ENCODE results near the gene CHRNG.
A peak's percentile ranks its signal among the peaks of the same experiment; 100 is the strongest.

CHRNG gene

DNA sequence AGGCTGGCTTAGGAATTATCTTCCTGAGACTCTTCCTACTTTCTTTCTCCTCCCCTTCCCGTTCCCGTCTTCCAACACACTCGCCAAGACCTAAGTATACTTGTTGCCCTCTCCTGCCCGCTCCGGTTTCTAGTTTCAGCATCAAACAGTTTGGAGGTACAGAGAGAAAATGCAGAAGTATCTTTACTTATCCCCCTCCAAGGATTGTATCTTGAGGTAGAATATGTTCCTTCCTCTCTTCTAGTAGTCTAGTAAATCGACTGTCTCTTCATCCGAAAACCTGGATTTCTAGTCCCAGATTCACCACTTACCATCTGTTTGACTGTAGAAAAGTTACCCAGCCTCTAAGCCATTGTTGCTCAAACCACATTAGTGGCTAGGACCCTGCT, 11.8 kb downstream of the CHRNG start:
- peak overlapping the region; percentile 93 for H3K9ac ChIP-seq (ENCODE audit: low read depth, low read length, poor library complexity, severe bottlenecking)
- peak overlapping the region; percentile 95 for H3K4me2 ChIP-seq (ENCODE audit: low read depth, low read length, poor library complexity, severe bottlenecking)
- TF ChIP-seq EZH2phosphoT487 (IDR thresholded peaks at IDR 0.05; ENCODE audit: borderline replicate concordance) (no peak), CTCF (conservative IDR thresholded peaks at IDR 0.05; ENCODE audit: low read length) (no peak)
- H3K36me3 ChIP-seq (ENCODE audit: insufficient read depth, low read length) = no peaks in the 10 kb centered on the region
- H3K4me3 ChIP-seq (ENCODE audit: low read length, poor library complexity, severe bottlenecking) = peak overlapping the region; percentile 88
- H3F3A ChIP-seq (ENCODE audit: low read depth) = no peaks in the 10 kb centered on the region
- H2AFZ ChIP-seq (ENCODE audit: low read length) = peak overlapping the region; percentile 77; the same call in 1 of the 2 replicates
- H3K9me3 ChIP-seq (ENCODE audit: insufficient read depth, low read depth, low read length) = peaks cover 3% of the 10 kb centered on the region; the same call in 1 of the 2 replicates
- H3K4me1 ChIP-seq (ENCODE audit: insufficient read depth, low read length, poor library complexity, severe bottlenecking) = peaks cover 46% of the 10 kb centered on the region
- peaks cover 64% of the 10 kb centered on the region for H3K79me2 ChIP-seq (ENCODE audit: insufficient read depth, low read length)
- H3K27me3 ChIP-seq (ENCODE audit: insufficient read depth, low read length, poor library complexity, severe bottlenecking) = no peaks in the 10 kb centered on the region
- H3K9me2 ChIP-seq (replicated peaks; ENCODE audit: low read depth, low read length) = no peaks in the 10 kb centered on the region
- peaks cover 30% of the 10 kb centered on the region for H4K20me1 ChIP-seq (ENCODE audit: insufficient read depth, low read length, poor library complexity, severe bottlenecking)

DNA sequence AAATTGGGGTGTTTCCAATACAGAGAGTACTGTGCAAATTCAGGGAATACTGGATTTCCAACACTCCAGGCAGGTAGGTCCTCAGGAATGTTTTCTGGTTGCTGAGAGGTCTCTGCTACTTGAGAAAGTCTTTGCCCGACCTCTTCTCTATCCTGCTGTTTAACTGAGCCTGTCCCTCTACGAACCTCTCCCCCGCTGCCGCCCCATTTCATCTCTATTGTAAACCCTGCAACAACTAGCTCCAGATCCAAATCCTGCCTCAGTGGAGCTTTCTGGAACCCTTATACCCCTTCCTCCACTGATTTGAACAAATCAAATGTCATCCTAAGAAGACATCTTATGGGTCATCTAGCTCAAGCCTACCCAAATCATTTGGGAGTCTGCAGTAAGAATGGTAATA, 12.3 kb downstream of the CHRNG start:
- Histone ChIP-seq H3K9ac (ENCODE audit: low read depth, low read length, poor library complexity, severe bottlenecking) (peak overlapping the region; percentile 93), H3K4me2 (ENCODE audit: low read depth, low read length, poor library complexity, severe bottlenecking) (peak overlapping the region; percentile 95), H3F3A (ENCODE audit: low read depth) (no peaks in the 10 kb centered on the region), H3K27me3 (ENCODE audit: insufficient read depth, low read length, poor library complexity, severe bottlenecking) (no peaks in the 10 kb centered on the region), H4K20me1 (ENCODE audit: insufficient read depth, low read length, poor library complexity, severe bottlenecking) (peaks cover 28% of the 10 kb centered on the region), H2AFZ (ENCODE audit: low read length) (no peak overlapping the region), H3K79me2 (ENCODE audit: insufficient read depth, low read length) (peaks cover 64% of the 10 kb centered on the region), H3K9me3 (ENCODE audit: insufficient read depth, low read depth, low read length) (peaks cover 3% of the 10 kb centered on the region; the same call in 1 of the 2 replicates), H3K4me3 (ENCODE audit: low read length, poor library complexity, severe bottlenecking) (peak overlapping the region; percentile 88), H3K36me3 (ENCODE audit: insufficient read depth, low read length) (peaks cover 5% of the 10 kb centered on the region; the same call in 1 of the 2 replicates), H3K9me2 (replicated peaks; ENCODE audit: low read depth, low read length) (no peaks in the 10 kb centered on the region), H3K4me1 (ENCODE audit: insufficient read depth, low read length, poor library complexity, severe bottlenecking) (peaks cover 46% of the 10 kb centered on the region)
- no peak for TF ChIP-seq EZH2phosphoT487 (IDR thresholded peaks at IDR 0.05; ENCODE audit: borderline replicate concordance)
- no peak for TF ChIP-seq CTCF (conservative IDR thresholded peaks at IDR 0.05; ENCODE audit: low read length)

DNA sequence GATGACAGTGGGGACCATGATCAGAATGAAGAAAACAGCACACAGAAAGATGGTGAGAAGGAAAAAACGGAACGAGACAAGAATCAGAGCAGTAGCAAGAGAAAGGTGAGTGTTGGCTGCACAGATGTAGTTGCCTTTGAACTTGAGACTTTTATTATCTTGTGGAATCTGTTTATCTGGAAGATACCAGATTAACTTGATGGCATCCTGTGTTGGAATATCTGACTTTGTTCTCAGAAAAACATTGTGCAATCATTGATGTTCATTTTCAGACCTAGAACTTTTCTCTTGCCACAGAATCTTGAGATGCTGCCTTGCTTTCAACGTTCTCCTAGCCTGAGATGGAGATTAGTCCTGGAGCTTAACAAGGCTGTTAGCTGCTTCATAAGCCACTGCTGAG, 16.9 kb downstream of the CHRNG start:
- Histone ChIP-seq H3K36me3 (ENCODE audit: insufficient read depth, low read length) (peaks cover 39% of the 10 kb centered on the region; the same call in 1 of the 2 replicates), H3K9me2 (replicated peaks; ENCODE audit: low read depth, low read length) (no peaks in the 10 kb centered on the region), H3K79me2 (ENCODE audit: insufficient read depth, low read length) (peaks cover 41% of the 10 kb centered on the region), H3K27me3 (ENCODE audit: insufficient read depth, low read length, poor library complexity, severe bottlenecking) (no peaks in the 10 kb centered on the region), H3K9me3 (ENCODE audit: insufficient read depth, low read depth, low read length) (no peaks in the 10 kb centered on the region), H3K9ac (ENCODE audit: low read depth, low read length, poor library complexity, severe bottlenecking) (no peak overlapping the region), H4K20me1 (ENCODE audit: insufficient read depth, low read length, poor library complexity, severe bottlenecking) (peaks cover 21% of the 10 kb centered on the region), H3K4me1 (ENCODE audit: insufficient read depth, low read length, poor library complexity, severe bottlenecking) (peaks cover 41% of the 10 kb centered on the region), H3K4me3 (ENCODE audit: low read length, poor library complexity, severe bottlenecking) (no peak overlapping the region), H3F3A (ENCODE audit: low read depth) (no peaks in the 10 kb centered on the region), H2AFZ (ENCODE audit: low read length) (no peak overlapping the region), H3K4me2 (ENCODE audit: low read depth, low read length, poor library complexity, severe bottlenecking) (peak overlapping the region; percentile 8)
- TF ChIP-seq EZH2phosphoT487 (IDR thresholded peaks at IDR 0.05; ENCODE audit: borderline replicate concordance) (no peak), CTCF (conservative IDR thresholded peaks at IDR 0.05; ENCODE audit: low read length) (no peak)

All from Loucy (cell line).